Activated T-cell treated with anti-CD3 and anti-CD28 coated beads for 48 hours (primary cell): ENCODE results near the gene SLC9A9.
"Not testable (repeated sequence)": the region's sequence is repeated elsewhere in the genome, so short reads cannot be mapped to it uniquely, and the experiment has no call there.

Experiments
- DNase-seq: peaks from one replicate; pipeline ENCODE4 v3.0.0-alpha.2; 2020; ENCODE audit warnings: low read depth

The SLC9A9 gene

GRCh38 chr3:143847787-143848631 is at the start of gene SLC9A9:
TSS of gene SLC9A9 (minus strand) at chr3:143848468. CDS start at chr3:143848322, 146 bp downstream.
- no peak for DNase-seq

- DNase-seq: no peak
Observed at GRCh38 chr3:143897576-143898295, 49.5 kb upstream of the SLC9A9 start.

DNA sequence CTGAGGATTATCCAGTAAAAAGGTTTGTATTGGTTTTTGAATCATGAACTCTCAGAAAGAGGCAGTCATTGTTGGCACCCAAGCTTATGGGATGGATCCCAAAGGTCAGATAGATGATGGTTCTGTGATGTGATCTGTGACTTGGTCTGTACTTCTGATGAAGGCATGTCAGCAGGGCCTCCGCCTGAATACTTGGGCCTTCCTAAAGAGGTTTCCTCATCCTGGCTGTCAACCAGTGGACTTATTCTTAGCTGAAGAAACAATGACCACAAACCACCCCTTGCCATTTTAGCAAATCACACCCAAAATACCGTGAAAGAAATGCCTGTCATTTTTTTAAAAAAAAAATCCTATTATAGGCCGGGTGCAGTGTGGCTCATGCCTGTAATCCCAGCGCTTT is 48.2 kb upstream of the SLC9A9 start:
- DNase-seq: no peak

DNA sequence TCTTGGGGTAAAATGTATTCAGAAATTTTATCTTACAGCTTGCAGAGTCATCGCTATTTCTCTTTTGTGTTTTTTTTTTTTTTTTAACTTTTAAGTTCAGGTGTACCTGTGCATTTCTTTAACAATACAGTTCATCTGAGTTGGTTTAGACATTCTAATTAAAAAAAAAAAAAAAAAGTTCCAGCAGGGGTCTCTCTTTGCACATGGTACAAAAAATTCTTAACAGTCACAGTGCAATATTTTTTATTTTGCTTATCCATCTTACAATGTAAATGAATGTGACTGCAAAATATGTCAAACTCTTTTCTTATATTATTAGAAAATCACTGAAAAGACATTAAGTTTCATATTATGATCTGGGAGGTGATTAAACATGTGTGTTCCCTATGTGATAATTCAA is 47.5 kb upstream of the SLC9A9 start:
- no peak for DNase-seq

DNA sequence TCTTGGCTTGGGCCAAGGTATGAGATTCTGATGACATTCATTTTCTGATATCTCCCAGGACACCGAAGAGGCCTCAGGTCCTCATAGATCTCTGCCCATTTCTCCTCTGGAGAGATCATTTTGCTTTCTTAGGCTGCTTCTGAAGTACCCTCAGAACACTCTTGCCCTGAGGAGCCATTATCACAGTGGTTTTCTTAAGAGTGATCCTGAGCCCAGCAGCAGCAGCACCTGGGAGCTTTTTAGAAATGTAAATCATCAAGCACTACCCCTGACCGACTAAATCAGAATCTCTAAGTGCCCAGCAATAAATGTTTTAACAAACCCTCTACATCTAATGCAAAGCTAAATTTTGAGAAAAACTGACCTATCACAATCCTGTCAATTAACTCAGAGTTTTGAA is 40.6 kb upstream of the SLC9A9 start:
- DNase-seq: no peak

DNA sequence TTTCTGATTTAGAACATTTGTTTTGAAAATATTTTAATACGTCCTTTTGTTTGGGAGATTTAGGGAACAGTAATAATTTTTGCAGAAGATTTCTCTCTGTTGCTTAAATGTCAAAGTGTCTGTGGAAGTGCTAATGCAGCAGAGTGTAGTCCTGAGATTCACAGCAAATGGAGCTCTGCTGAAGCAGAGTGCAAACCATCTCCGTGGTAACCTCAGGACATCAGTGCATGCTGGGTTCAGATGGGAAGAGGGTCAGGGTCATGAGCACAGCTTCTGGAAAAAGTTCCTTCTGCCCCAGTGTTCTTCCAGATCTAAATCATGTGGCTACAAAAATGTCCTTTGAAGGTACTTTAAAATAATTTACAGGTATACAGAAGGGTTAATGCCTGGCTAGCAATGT is 39.9 kb upstream of the SLC9A9 start:
- DNase-seq: no peak

GRCh38 chr3:143885780-143886427 is 37.6 kb upstream of the SLC9A9 start:
- peak; percentile 7 for DNase-seq

DNA sequence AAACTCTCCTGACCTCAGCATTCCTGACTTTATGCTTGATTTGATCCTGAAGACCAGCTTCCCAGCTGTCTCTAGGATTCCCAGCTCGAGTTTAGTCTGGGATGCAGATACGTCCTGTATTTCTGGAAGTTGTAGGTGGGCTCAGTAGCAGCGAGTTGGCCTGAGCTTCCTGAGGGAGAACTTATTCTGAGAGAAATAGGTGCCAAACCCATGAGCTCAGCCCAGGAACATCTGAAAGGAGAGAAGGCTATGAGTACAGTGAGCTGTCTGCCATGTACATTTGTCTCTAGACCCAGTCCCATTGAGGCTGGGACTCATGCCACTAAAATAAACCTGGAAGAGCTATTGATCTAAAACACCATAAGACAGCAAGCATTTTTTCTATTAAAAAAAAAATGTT is 36.6 kb upstream of the SLC9A9 start:
- DNase-seq: no peak

DNA sequence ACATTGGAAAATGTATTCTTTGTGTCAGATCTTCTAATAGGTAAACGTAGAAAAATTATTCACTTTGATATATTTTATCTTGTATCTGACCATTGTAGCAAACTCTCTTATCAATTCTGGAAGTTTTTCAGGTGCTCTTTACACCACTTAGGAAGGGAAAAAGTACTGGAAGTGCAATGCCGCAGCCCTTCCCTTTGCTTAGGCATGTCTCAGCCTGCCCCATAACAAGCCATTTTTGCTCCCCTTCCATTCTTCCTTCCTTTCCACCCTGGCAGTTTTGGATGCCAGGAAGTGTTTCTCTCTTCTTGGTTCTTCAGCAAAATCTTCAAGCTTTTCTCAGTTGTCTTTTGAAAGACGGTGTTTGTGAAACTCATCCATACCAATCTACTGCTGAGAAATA is 34.9 kb upstream of the SLC9A9 start:
- DNase-seq: no peak

DNA sequence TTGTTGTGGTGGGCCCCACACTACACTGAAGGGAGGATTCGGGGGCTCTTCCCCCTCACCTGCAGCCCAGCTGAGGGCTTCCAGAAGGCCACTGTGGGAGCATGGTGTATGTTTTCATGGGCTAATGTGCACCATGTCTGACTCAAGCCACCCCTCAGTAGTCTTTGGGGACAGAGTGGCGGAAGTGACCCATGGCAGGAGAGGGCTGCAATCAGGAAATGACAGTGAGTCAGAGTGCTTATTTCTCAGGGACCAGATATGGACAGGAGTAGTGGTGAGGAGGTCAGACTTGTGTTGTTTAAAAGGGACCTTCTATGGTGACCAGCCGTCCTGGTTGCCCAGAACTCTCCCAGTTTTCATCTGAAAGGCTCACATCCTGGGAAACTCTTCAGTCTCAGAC is 32.8 kb upstream of the SLC9A9 start:
- DNase-seq: no peak

DNA sequence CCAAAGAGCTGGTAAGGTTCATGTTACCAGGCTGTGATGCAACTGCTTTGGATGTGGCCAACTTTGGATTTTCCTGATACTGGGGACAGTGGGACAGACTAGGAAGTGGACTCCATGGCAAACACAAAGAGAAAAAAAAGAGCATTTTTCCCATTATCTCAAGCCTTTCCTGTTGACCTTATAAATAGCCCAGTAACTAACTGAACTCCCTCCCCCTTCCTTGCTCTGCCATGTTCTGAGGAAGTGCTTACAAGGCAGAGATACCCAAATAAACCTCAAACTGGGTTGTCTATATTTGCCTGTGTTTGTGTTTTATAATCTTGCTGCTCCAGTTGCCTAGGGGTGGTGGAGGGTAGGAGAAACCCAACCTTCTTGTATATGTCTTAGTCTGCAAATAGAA is 27.3 kb upstream of the SLC9A9 start:
- DNase-seq: no peak

GRCh38 chr3:143873553-143873952 is 25.3 kb upstream of the SLC9A9 start:
- DNase-seq: not testable (repeated sequence)

- no peak for DNase-seq
Observed at GRCh38 chr3:143865302-143865701, 17.0 kb upstream of the SLC9A9 start.

DNA sequence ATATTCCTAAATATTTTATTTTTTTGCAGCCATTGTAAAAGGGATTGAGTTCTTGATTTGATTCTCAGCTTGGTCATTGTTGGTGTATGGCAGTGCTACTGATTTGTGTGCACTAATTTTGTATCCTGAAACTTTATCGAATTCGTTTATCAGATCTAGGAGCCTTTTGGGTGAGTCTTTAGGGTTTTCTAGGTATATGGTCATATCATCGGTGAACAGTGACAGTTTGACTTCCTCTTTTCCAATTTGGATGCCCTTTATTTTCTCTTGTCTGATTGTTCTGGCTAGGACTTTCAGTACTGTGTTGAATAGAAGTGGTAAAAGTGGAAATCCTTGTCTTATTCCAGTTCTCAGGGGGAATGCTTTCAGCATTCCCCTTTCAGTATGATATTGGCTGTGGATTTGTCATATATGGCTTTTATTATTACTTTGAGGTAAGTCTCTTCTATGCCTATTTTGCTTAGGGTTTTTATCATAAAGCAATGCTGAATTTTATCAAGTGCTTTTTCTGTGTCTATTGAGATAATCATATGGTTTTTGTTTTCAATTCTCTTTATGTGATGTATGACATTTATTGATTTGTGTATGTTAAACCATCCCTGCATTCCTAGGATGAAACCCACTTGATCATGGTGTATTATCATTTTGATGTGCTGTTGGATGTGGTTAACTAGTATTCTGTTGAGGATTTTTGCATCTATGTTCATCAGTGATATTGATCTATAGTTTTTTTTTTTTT is 11.4 kb upstream of the SLC9A9 start:
- DNase-seq: no peak

GRCh38 chr3:143856252-143856970 is 8.1 kb upstream of the SLC9A9 start:
- no peak for DNase-seq

GRCh38 chr3:143855183-143855582 is 6.9 kb upstream of the SLC9A9 start:
- no peak for DNase-seq

- no peak for DNase-seq
Observed at GRCh38 chr3:143851331-143852017, 3.2 kb upstream of the SLC9A9 start.

GRCh38 chr3:143850877-143851276 is 2.6 kb upstream of the SLC9A9 start:
- no peak for DNase-seq

GRCh38 chr3:143849854-143850549 is 1.7 kb upstream of the SLC9A9 start:
- no peak for DNase-seq

DNA sequence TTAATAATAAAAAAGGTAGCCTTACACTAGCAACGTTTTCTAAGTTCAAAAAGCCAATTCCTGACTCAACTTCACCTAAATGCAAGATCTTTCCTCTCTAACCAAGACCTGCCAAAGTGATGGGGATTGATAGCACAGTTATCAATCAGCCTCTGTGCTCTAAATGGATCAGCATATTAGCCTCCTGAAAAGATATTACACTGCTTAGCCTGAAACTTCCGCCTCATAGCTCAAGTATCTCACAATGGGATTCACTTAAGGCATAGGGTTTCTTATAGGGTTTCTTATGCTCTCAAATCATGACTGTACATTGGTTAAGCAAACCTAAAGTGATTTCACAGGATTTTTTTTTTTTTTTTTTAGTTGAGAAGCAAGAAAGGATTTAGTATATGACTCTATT is 436 bp upstream of the SLC9A9 start:
- no peak for DNase-seq
